ENCODE data around the gene ETS2.
"Not testable (repeated sequence)": the region's sequence is repeated elsewhere in the genome, so short reads cannot be mapped to it uniquely, and the experiment has no call there.

DNA sequence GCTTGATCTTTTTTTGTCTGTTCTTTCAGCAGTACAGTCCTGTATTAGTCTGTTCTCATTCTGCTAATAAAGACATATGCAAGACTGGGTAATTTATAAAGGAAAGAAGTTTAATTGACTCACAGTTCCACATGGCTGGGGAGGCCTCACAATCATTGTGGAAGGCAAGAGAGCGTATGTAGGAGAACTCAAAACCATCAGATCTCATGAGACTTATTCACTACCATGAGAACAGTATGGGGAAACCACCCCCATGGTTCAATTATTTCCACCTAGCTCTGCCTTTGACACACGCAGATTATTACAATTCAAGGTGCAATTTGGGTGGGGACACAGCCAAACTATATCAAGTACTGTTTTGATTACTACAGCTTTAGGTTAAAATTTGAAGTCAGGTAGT is 39.6 kb downstream of the ETS2 start:
- TF ChIP-seq, protein P1, sequence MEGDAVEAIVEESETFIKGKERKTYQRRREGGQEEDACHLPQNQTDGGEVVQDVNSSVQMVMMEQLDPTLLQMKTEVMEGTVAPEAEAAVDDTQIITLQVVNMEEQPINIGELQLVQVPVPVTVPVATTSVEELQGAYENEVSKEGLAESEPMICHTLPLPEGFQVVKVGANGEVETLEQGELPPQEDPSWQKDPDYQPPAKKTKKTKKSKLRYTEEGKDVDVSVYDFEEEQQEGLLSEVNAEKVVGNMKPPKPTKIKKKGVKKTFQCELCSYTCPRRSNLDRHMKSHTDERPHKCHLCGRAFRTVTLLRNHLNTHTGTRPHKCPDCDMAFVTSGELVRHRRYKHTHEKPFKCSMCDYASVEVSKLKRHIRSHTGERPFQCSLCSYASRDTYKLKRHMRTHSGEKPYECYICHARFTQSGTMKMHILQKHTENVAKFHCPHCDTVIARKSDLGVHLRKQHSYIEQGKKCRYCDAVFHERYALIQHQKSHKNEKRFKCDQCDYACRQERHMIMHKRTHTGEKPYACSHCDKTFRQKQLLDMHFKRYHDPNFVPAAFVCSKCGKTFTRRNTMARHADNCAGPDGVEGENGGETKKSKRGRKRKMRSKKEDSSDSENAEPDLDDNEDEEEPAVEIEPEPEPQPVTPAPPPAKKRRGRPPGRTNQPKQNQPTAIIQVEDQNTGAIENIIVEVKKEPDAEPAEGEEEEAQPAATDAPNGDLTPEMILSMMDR (IDR thresholded peaks at IDR 0.05; ENCODE audit: insufficient read depth, low read depth, low read length): not testable (repeated sequence)
- TF ChIP-seq EZH2 (IDR thresholded peaks at IDR 0.05; ENCODE audit: insufficient read depth, low read length): not testable (repeated sequence)

Data from astrocyte (in vitro differentiated cells and primary cell).